Forelimb muscle (tissue), 1 donor: Measurements from ENCODE around the gene ARHGAP23. TPM values are rescaled to one million over a fixed set of nuclear protein-coding genes. Genes with fewer than 3 reads are reported as not detected.
"Not testable (repeated sequence)": the region's sequence is repeated elsewhere in the genome, so short reads cannot be mapped to it uniquely, and the experiment has no call there.

Source experiments
- DNase-seq: peaks from one replicate; pipeline ENCODE4 v3.0.0-alpha.2; 2013; ENCODE audit warnings: low read depth
- polyA plus RNA-seq: library from polyadenylated mRNA; unstranded; fragments of 120-200 nt; gene quantifications from one replicate; pipeline ENCODE4 v1.2.1, GENCODE V29; 2013; ENCODE audit not compliant: insufficient read length

ARHGAP23 gene
- polyA plus RNA-seq, 1 donor: 25.1 TPM

- DNase-seq: not testable (repeated sequence)
Observed at GRCh38 chr17:38528141-38528540, 99.9 kb downstream of the ARHGAP23 start.

GRCh38 chr17:38530856-38531255, 102.6 kb downstream of the ARHGAP23 start:
- DNase-seq: not testable (repeated sequence)

GRCh38 chr17:38531761-38532160, 103.5 kb downstream of the ARHGAP23 start:
- not testable (repeated sequence) for DNase-seq

GRCh38 chr17:38532451-38532850, 104.2 kb downstream of the ARHGAP23 start:
- DNase-seq: no peak

GRCh38 chr17:38533241-38533640, 105.0 kb downstream of the ARHGAP23 start:
- DNase-seq: no peak

- DNase-seq: no peak
Observed at GRCh38 chr17:38533866-38534497, 105.7 kb downstream of the ARHGAP23 start.

GRCh38 chr17:38534498-38534885, 106.2 kb downstream of the ARHGAP23 start:
- DNase-seq: no peak

- no peak for DNase-seq
Observed at GRCh38 chr17:38535886-38536285, 107.6 kb downstream of the ARHGAP23 start.

- no peak for DNase-seq
Observed at GRCh38 chr17:38536661-38537060, 108.4 kb downstream of the ARHGAP23 start.

- no peak for DNase-seq
Observed at GRCh38 chr17:38538906-38539305, 110.6 kb downstream of the ARHGAP23 start.

GRCh38 chr17:38539386-38539785, 111.1 kb downstream of the ARHGAP23 start:
- no peak for DNase-seq

- DNase-seq: no peak
Observed at GRCh38 chr17:38540514-38541045, 112.3 kb downstream of the ARHGAP23 start.

GRCh38 chr17:38541281-38541680, 113.0 kb downstream of the ARHGAP23 start:
- DNase-seq: no peak

GRCh38 chr17:38542286-38542685, 114.0 kb downstream of the ARHGAP23 start:
- no peak for DNase-seq

GRCh38 chr17:38543403-38544174, 115.3 kb downstream of the ARHGAP23 start:
- no peak for DNase-seq

- no peak for DNase-seq
Observed at GRCh38 chr17:38544175-38544838, 116.0 kb downstream of the ARHGAP23 start.

- no peak for DNase-seq
Observed at GRCh38 chr17:38544839-38545209, 116.6 kb downstream of the ARHGAP23 start.

- DNase-seq: no peak
Observed at GRCh38 chr17:38545531-38546225, 117.4 kb downstream of the ARHGAP23 start.

GRCh38 chr17:38546396-38546795, 118.1 kb downstream of the ARHGAP23 start:
- DNase-seq: no peak

- no peak for DNase-seq
Observed at GRCh38 chr17:38547444-38547843, 119.2 kb downstream of the ARHGAP23 start.

- no peak for DNase-seq
Observed at GRCh38 chr17:38549285-38549684, 121.0 kb downstream of the ARHGAP23 start.

- DNase-seq: no peak
Observed at GRCh38 chr17:38550661-38551060, 122.4 kb downstream of the ARHGAP23 start.
